Mesothelial cell of epicardium (in vitro differentiated cells): ENCODE results near the gene FGF11. TPM values are rescaled to one million over a fixed set of nuclear protein-coding genes. Genes with fewer than 3 reads are reported as not detected.

Source experiments
- DNase-seq, 2 experiments: peaks; one replicate each; pipeline ENCODE4 v3.0.0; 2021; ENCODE audit warnings: low spot score in 2 of 2; ENCODE audit not compliant: unreplicated experiment in 2 of 2
- H3K27ac Mint-ChIP-seq: 2 replicates; pipeline ENCODE4 v1.8.0; 2021; ENCODE audit warnings: mixed read lengths
- H3K27me3 Mint-ChIP-seq: 2 replicates; pipeline ENCODE4 v1.8.0; 2021; ENCODE audit warnings: low read depth, mixed read lengths
- H3K36me3 Mint-ChIP-seq: 2 replicates; pipeline ENCODE4 v1.8.0; 2021; ENCODE audit warnings: mixed read lengths
- H3K4me1 Mint-ChIP-seq: 2 replicates; pipeline ENCODE4 v1.8.0; 2021; ENCODE audit warnings: mixed read lengths
- H3K4me3 Mint-ChIP-seq: 2 replicates; pipeline ENCODE4 v1.8.0; 2021; ENCODE audit warnings: mild to moderate bottlenecking, moderate library complexity, mixed read lengths
- H3K9me3 Mint-ChIP-seq: 2 replicates; pipeline ENCODE4 v1.8.0; 2021; ENCODE audit warnings: mixed read lengths
- CTCF ChIP-seq: fragments of 200-600 bp; sonication (generic); IDR thresholded peaks from one replicate; pipeline ENCODE4 v1.5.0; 2021; ENCODE audit warnings: antibody characterized with exemption; ENCODE audit not compliant: unreplicated experiment
- total RNA-seq: library from RNA; stranded (reverse); gene quantifications from 3 replicates; pipeline ENCODE4 v1.2.1, GENCODE V29; 2021

Gene FGF11
- total RNA-seq, 1 donor from 2014 or later: 26.8 TPM

GRCh38 chr17:7407082-7407481 is 32.2 kb upstream of the FGF11 start:
- DNase-seq: no peak
- H3K4me3 Mint-ChIP-seq: peak overlapping the region; percentile 30
- no peaks in the 10 kb centered on the region for H3K9me3 Mint-ChIP-seq
- H3K36me3 Mint-ChIP-seq: peaks cover 18% of the 10 kb centered on the region
- TF ChIP-seq CTCF: no peak
- peaks cover 23% of the 10 kb centered on the region for H3K4me1 Mint-ChIP-seq
- no peak overlapping the region for H3K27ac Mint-ChIP-seq
- H3K27me3 Mint-ChIP-seq: no peaks in the 10 kb centered on the region

GRCh38 chr17:7407485-7408251 is 31.6 kb upstream of the FGF11 start, which contains the start of gene NLGN2:
Gene NLGN2 (plus strand): TSS chr17:7407845. CDS start chr17:7408256, 411 bp downstream.
- H3K27ac Mint-ChIP-seq: no peak within 1 kb of the TSS
- no peak for DNase-seq

GRCh38 chr17:7408252-7408727 is 31.0 kb upstream of the FGF11 start:
- Mint-ChIP-seq H3K4me1 (peaks cover 26% of the 10 kb centered on the region), H3K27me3 (no peaks in the 10 kb centered on the region), H3K4me3 (no peak overlapping the region), H3K27ac (no peak overlapping the region), H3K36me3 (peaks cover 22% of the 10 kb centered on the region), H3K9me3 (no peaks in the 10 kb centered on the region)
- DNase-seq: no peak
- no peak for TF ChIP-seq CTCF

More at GRCh38 chr17:7407485-7408251, 31.6 kb upstream of the FGF11 start, which contains the start of gene NLGN2:
- H3K4me3 Mint-ChIP-seq: peak within 1 kb of the TSS; percentile 38
- no peaks in the 10 kb centered on the region for H3K9me3 Mint-ChIP-seq
- TF ChIP-seq CTCF: no peak
- peaks cover 26% of the 10 kb centered on the region for H3K4me1 Mint-ChIP-seq
- H3K36me3 Mint-ChIP-seq: peaks cover 18% of the 10 kb centered on the region
- no peaks in the 10 kb centered on the region for H3K27me3 Mint-ChIP-seq

- no peaks in the 10 kb centered on the region for H3K27me3 Mint-ChIP-seq
- H3K9me3 Mint-ChIP-seq: no peaks in the 10 kb centered on the region
- H3K27ac Mint-ChIP-seq: no peak overlapping the region
- DNase-seq: no peak
- TF ChIP-seq CTCF: no peak
- H3K4me1 Mint-ChIP-seq: peaks cover 28% of the 10 kb centered on the region
- H3K4me3 Mint-ChIP-seq: no peak overlapping the region
- peaks cover 22% of the 10 kb centered on the region for H3K36me3 Mint-ChIP-seq
These were observed 30.4 kb upstream of the FGF11 start for GRCh38 chr17:7408863-7409262.

GRCh38 chr17:7409716-7410115 is 29.6 kb upstream of the FGF11 start:
- H3K27ac Mint-ChIP-seq: no peak overlapping the region
- H3K27me3 Mint-ChIP-seq: no peaks in the 10 kb centered on the region
- no peaks in the 10 kb centered on the region for H3K9me3 Mint-ChIP-seq
- no peak for DNase-seq
- no peak for TF ChIP-seq CTCF
- H3K4me1 Mint-ChIP-seq: peaks cover 28% of the 10 kb centered on the region
- peaks cover 22% of the 10 kb centered on the region for H3K36me3 Mint-ChIP-seq
- no peak overlapping the region for H3K4me3 Mint-ChIP-seq
